Measurements from ENCODE around the gene MRPL47.

MRPL47 gene

GRCh38 chr3:179590669-179591068 lies 13.8 kb downstream of the MRPL47 start:
- no peak for DNase-seq

- peak; percentile 4 for DNase-seq
These were observed 15.3 kb downstream of the MRPL47 start for GRCh38 chr3:179589143-179589542.

- no peak for DNase-seq
These were observed 23.4 kb downstream of the MRPL47 start for GRCh38 chr3:179580992-179581391.

GRCh38 chr3:179565496-179565895 lies 38.9 kb downstream of the MRPL47 start:
- no peak for DNase-seq

- peak; percentile 77 for DNase-seq
These were observed 41.1 kb downstream of the MRPL47 start for GRCh38 chr3:179563271-179563783.

- DNase-seq = peak; percentile 100
These were observed 41.7 kb downstream of the MRPL47 start, which contains the start of gene ACTL6A for GRCh38 chr3:179562591-179563270. Gene ACTL6A, plus strand, starts transcription at chr3:179562926. Its CDS starts 167 bp downstream, at chr3:179563093.

- no peak for DNase-seq
These were observed 43.6 kb downstream of the MRPL47 start for GRCh38 chr3:179560791-179561190.

GRCh38 chr3:179558742-179559364 lies 45.6 kb downstream of the MRPL47 start:
- peak; percentile 74 for DNase-seq

GRCh38 chr3:179551349-179552105 lies 52.9 kb downstream of the MRPL47 start:
- no peak for DNase-seq

GRCh38 chr3:179546814-179547241 lies 57.6 kb downstream of the MRPL47 start:
- DNase-seq = no peak

GRCh38 chr3:179544981-179545645 lies 59.3 kb downstream of the MRPL47 start:
- DNase-seq = peak; percentile 70

GRCh38 chr3:179542375-179542774 lies 62.1 kb downstream of the MRPL47 start:
- no peak for DNase-seq

GRCh38 chr3:179541596-179541995 lies 62.8 kb downstream of the MRPL47 start:
- no peak for DNase-seq

- no peak for DNase-seq
These were observed 63.3 kb downstream of the MRPL47 start for GRCh38 chr3:179541094-179541493.
